GM10248 (cell line): ENCODE results near the gene NANS.
"Not testable (repeated sequence)": the region's sequence is repeated elsewhere in the genome, so short reads cannot be mapped to it uniquely, and the experiment has no call there.

Experiments
- CTCF ChIA-PET: fragments of 300-600 bp; sonication (Branson Sonifier 250); formaldehyde crosslinking; extraction: SDS; loops from one replicate; lab custom pipeline; 2021; ENCODE audit warnings: antibody characterized with exemption; lab: Yijun Ruan, JAX
- POLR2A ChIA-PET: fragments of 350-650 bp; sonication (Branson Sonifier 250); formaldehyde crosslinking; extraction: SDS; loops from one replicate; lab custom pipeline; 2020; ENCODE audit warnings: antibody characterized with exemption; lab: Yijun Ruan, JAX
- DNase-seq: peaks from one replicate; pipeline ENCODE4 v3.0.0; 2012; ENCODE audit errors: extremely low spot score
- CTCF ChIP-seq: IDR thresholded peaks from 2 replicates; pipeline ENCODE4 v1.5.1; 2012; ENCODE audit warnings: mild to moderate bottlenecking, low read depth; ENCODE audit errors: extremely low read depth, missing control alignments, control extremely low read depth

NANS gene

GRCh38 chr9:98117984-98118639 is 61.6 kb downstream of the NANS start:
- ChIA-PET CTCF (interaction anchor here (0.6 to 5.8 kb wide), 24 partner anchors 8 to 673 kb away, joined by 3 to 36 read pairs (median 4); partner anchors contain the start of gene TBC1D2), POLR2A (no interaction called here)
- DNase-seq: peak; percentile 78
- peak; percentile 56 for TF ChIP-seq CTCF

- TF ChIP-seq CTCF: peak; percentile 32
- POLR2A ChIA-PET: no interaction called here
- peak; percentile 84 for DNase-seq
- CTCF ChIA-PET: interaction anchor here (0.6 to 5.8 kb wide), 26 partner anchors 9 to 672 kb away, joined by 3 to 36 read pairs (median 4); partner anchors contain the start of gene TBC1D2
These were observed 62.4 kb downstream of the NANS start, which contains the start of gene TRIM14 for GRCh38 chr9:98118640-98119601. Gene TRIM14 (minus strand): TSS chr9:98119222. CDS start chr9:98119188, 34 bp downstream.

- TF ChIP-seq CTCF: no peak
- no peak for DNase-seq
- CTCF ChIA-PET: interaction anchor here (1.0 to 5.8 kb wide), 4 partner anchors 11 to 73 kb away, joined by 3 to 36 read pairs (median 4); no protein-coding TSS in a partner anchor
- POLR2A ChIA-PET: interaction anchor here (1.3 kb wide), 1 partner anchor 12 kb away, joined by 3 read pairs; no protein-coding TSS in a partner anchor
These were observed 63.9 kb downstream of the NANS start for GRCh38 chr9:98120476-98120875.

- no peak for TF ChIP-seq CTCF
- CTCF ChIA-PET: interaction anchor here (1.0 to 5.8 kb wide), 4 partner anchors 11 to 73 kb away, joined by 3 to 36 read pairs (median 4); no protein-coding TSS in a partner anchor
- POLR2A ChIA-PET: interaction anchor here (1.3 kb wide), 1 partner anchor 13 kb away, joined by 3 read pairs; no protein-coding TSS in a partner anchor
- no peak for DNase-seq
These were observed 64.5 kb downstream of the NANS start for GRCh38 chr9:98121058-98121457.

GRCh38 chr9:98124091-98124490 is 67.6 kb downstream of the NANS start:
- DNase-seq, POLR2A ChIA-PET, CTCF ChIA-PET: not testable (repeated sequence)

- CTCF ChIA-PET: no interaction called here
- TF ChIP-seq CTCF: no peak
- DNase-seq: no peak
- POLR2A ChIA-PET: no interaction called here
These were observed 68.3 kb downstream of the NANS start for GRCh38 chr9:98124637-98125426.
